Measurements from ENCODE around the gene ABCC8. TPM values are rescaled to one million over a fixed set of nuclear protein-coding genes. Genes with fewer than 3 reads are reported as not detected.

ABCC8 gene
- total RNA-seq, 1 donor from 2014 or later, result 80.5 TPM

DNA sequence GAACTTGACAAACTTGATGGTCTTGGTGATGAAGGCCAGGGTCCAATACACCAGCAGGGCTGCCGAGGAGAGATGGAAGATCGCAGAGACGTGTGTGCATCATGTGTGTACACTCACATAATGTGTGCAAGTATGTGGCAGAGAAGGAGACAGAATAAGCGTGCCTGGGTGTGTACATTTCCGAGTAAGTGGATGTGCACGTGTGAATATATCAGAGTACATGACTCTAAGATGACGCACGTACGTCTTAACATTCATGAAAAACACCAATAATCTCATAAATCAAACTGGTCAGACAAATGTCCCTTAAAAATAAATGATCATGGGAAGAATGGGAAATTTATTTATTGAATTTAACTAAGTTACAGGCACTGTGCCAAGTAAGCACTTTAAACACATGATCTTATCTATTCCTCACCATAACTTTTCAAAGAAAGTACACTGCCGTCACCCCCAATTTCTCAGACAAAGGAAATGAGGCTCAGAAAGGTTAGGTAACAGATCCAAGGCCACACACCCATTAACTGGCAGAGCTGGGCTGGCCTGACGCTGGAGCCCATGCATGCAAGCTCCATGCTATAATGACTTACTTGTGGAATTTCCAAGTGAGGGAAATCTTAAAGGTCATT, 13.0 kb downstream of the ABCC8 start:
- Mint-ChIP-seq H3K27ac (no peak overlapping the region), H3K27me3 (peaks cover 15% of the 10 kb centered on the region), H3K36me3 (no peaks in the 10 kb centered on the region), H3K9me3 (peaks cover 7% of the 10 kb centered on the region), H3K4me1 (ENCODE audit: unreplicated experiment) (peaks cover 18% of the 10 kb centered on the region), H3K4me3 (no peak overlapping the region)
- no peak for DNase-seq (ENCODE audit: extremely low spot score, unreplicated experiment)
- TF ChIP-seq, protein P1, sequence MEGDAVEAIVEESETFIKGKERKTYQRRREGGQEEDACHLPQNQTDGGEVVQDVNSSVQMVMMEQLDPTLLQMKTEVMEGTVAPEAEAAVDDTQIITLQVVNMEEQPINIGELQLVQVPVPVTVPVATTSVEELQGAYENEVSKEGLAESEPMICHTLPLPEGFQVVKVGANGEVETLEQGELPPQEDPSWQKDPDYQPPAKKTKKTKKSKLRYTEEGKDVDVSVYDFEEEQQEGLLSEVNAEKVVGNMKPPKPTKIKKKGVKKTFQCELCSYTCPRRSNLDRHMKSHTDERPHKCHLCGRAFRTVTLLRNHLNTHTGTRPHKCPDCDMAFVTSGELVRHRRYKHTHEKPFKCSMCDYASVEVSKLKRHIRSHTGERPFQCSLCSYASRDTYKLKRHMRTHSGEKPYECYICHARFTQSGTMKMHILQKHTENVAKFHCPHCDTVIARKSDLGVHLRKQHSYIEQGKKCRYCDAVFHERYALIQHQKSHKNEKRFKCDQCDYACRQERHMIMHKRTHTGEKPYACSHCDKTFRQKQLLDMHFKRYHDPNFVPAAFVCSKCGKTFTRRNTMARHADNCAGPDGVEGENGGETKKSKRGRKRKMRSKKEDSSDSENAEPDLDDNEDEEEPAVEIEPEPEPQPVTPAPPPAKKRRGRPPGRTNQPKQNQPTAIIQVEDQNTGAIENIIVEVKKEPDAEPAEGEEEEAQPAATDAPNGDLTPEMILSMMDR (conservative IDR thresholded peaks at IDR 0.05), result no peak

- no peak overlapping the region for H3K27ac Mint-ChIP-seq
- peaks cover 7% of the 10 kb centered on the region for H3K9me3 Mint-ChIP-seq
- H3K4me3 Mint-ChIP-seq, result no peak overlapping the region
- H3K36me3 Mint-ChIP-seq, result no peaks in the 10 kb centered on the region
- TF ChIP-seq, protein P1 (conservative IDR thresholded peaks at IDR 0.05), result no peak
- DNase-seq (ENCODE audit: extremely low spot score, unreplicated experiment), result no peak
- H3K27me3 Mint-ChIP-seq, result peaks cover 17% of the 10 kb centered on the region
- H3K4me1 Mint-ChIP-seq (ENCODE audit: unreplicated experiment), result peaks cover 18% of the 10 kb centered on the region
Measured at GRCh38 chr11:17462940-17463339, 13.7 kb downstream of the ABCC8 start.

- peaks cover 18% of the 10 kb centered on the region for H3K27me3 Mint-ChIP-seq
- TF ChIP-seq, protein P1 (conservative IDR thresholded peaks at IDR 0.05), result no peak
- no peak overlapping the region for H3K4me3 Mint-ChIP-seq
- H3K4me1 Mint-ChIP-seq (ENCODE audit: unreplicated experiment), result peaks cover 14% of the 10 kb centered on the region
- peaks cover 7% of the 10 kb centered on the region for H3K9me3 Mint-ChIP-seq
- DNase-seq (ENCODE audit: extremely low spot score, unreplicated experiment), result no peak
- H3K27ac Mint-ChIP-seq, result no peak overlapping the region
- no peaks in the 10 kb centered on the region for H3K36me3 Mint-ChIP-seq
Measured at GRCh38 chr11:17460406-17460805, 16.2 kb downstream of the ABCC8 start.

DNA sequence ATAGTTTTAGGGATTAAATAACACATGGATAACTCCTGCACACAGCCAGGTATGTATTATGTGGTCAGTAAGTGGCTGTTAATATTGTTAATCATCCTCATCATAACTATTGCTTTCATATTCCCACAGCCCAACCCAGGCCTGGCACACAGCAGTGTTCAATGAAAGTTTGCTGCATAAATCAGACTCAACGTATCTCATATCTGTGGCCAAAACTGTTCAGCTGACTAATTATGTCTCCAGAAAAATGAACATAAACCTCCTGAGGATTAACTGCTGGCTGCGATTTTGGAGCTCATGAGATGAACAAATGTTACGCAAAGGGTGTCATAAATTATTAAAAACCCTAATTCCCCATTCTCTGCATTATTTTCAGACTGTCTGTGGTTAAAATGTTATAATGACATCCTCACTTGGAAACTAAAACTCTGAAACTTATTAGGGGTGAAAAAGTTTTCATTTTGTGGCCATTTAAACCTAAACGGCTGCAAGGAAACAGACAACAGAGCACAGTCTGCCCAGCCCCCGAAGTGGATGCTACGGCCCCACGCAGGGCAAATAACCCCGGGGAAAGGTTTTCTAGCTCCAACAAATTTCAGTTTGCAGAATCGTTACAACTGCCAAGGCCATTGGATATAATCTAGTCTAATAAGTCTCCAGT, 17.3 kb downstream of the ABCC8 start:
- Mint-ChIP-seq H3K36me3 (no peaks in the 10 kb centered on the region), H3K4me3 (no peak overlapping the region), H3K9me3 (peaks cover 7% of the 10 kb centered on the region), H3K4me1 (ENCODE audit: unreplicated experiment) (peaks cover 10% of the 10 kb centered on the region), H3K27ac (no peak overlapping the region), H3K27me3 (peaks cover 18% of the 10 kb centered on the region)
- TF ChIP-seq, protein P1 (conservative IDR thresholded peaks at IDR 0.05), result no peak
- DNase-seq (ENCODE audit: extremely low spot score, unreplicated experiment), result no peak

- TF ChIP-seq, protein P1 (conservative IDR thresholded peaks at IDR 0.05), result no peak
- Mint-ChIP-seq H3K4me1 (ENCODE audit: unreplicated experiment) (peaks cover under 1% of the 10 kb centered on the region), H3K36me3 (no peaks in the 10 kb centered on the region), H3K4me3 (no peak overlapping the region), H3K27ac (peak overlapping the region; percentile 5), H3K9me3 (peaks cover 7% of the 10 kb centered on the region), H3K27me3 (peaks cover 18% of the 10 kb centered on the region)
- no peak for DNase-seq (ENCODE audit: extremely low spot score, unreplicated experiment)
Measured at GRCh38 chr11:17458268-17458667, 18.4 kb downstream of the ABCC8 start.

Data from type B pancreatic cell (in vitro differentiated cells).